BJ (cell line): ENCODE measurements around the gene ETS1. TPM values are rescaled to one million over a fixed set of nuclear protein-coding genes. Genes with fewer than 3 reads are reported as not detected.

ENCODE experiments used
- CTCF ChIA-PET: fragments of 350-600 bp; formaldehyde crosslinking; extraction: SDS; loops from one replicate; lab custom pipeline; 2021; ENCODE audit warnings: antibody characterized with exemption, inconsistent platforms; lab: Yijun Ruan, JAX
- POLR2A ChIA-PET: fragments of 300-600 bp; sonication (Branson Sonifier 250); formaldehyde crosslinking; extraction: SDS; loops from one replicate; lab custom pipeline; 2021; ENCODE audit warnings: antibody characterized with exemption; lab: Charles Lee
- DNase-seq: peaks from one replicate; pipeline ENCODE4 v3.0.0-alpha.2; 2011; ENCODE audit warnings: low read depth
- H3K27me3 ChIP-seq: 2 replicates; pipeline ENCODE4 v1.6.0; 2011; ENCODE audit warnings: low read length; ENCODE audit not compliant: control insufficient read depth, insufficient read depth
- H3K36me3 ChIP-seq: 2 replicates; pipeline ENCODE4 v1.5.1; 2011; ENCODE audit warnings: low read length; ENCODE audit not compliant: control insufficient read depth, insufficient read depth
- H3K4me3 ChIP-seq: 2 replicates; pipeline ENCODE4 v1.5.1; 2011; ENCODE audit warnings: low read depth, mild to moderate bottlenecking, control low read depth, low read length
- polyA plus RNA-seq: library from polyadenylated mRNA; depleted of rRNA; stranded (reverse); fragments of >200 nt; gene quantifications from 2 replicates; pipeline ENCODE4 v1.2.3, GENCODE V29; 2011
- TF ChIP-seq, protein P1 (sequence below): IDR thresholded peaks from 2 replicates; pipeline ENCODE4 v1.5.1; 2011; ENCODE audit warnings: low read depth, mild to moderate bottlenecking, control low read depth, inconsistent platforms, low read length, moderate library complexity; ENCODE audit not compliant: insufficient read depth

Gene ETS1
- polyA plus RNA-seq, 1 experiment, result 38.5 TPM

- H3K4me3 ChIP-seq, result no peak overlapping the region
- no peak for DNase-seq
- TF ChIP-seq, protein P1, sequence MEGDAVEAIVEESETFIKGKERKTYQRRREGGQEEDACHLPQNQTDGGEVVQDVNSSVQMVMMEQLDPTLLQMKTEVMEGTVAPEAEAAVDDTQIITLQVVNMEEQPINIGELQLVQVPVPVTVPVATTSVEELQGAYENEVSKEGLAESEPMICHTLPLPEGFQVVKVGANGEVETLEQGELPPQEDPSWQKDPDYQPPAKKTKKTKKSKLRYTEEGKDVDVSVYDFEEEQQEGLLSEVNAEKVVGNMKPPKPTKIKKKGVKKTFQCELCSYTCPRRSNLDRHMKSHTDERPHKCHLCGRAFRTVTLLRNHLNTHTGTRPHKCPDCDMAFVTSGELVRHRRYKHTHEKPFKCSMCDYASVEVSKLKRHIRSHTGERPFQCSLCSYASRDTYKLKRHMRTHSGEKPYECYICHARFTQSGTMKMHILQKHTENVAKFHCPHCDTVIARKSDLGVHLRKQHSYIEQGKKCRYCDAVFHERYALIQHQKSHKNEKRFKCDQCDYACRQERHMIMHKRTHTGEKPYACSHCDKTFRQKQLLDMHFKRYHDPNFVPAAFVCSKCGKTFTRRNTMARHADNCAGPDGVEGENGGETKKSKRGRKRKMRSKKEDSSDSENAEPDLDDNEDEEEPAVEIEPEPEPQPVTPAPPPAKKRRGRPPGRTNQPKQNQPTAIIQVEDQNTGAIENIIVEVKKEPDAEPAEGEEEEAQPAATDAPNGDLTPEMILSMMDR, result no peak
- ChIA-PET POLR2A (no interaction called here), CTCF (interaction anchor here (1.0 kb wide), 1 partner anchor 11 kb away, joined by 3 read pairs; no protein-coding TSS in a partner anchor)
- H3K27me3 ChIP-seq, result no peaks in the 10 kb centered on the region
- H3K36me3 ChIP-seq, result no peaks in the 10 kb centered on the region
Measured at GRCh38 chr11:128428935-128429334, 158.4 kb downstream of the ETS1 start.

DNA sequence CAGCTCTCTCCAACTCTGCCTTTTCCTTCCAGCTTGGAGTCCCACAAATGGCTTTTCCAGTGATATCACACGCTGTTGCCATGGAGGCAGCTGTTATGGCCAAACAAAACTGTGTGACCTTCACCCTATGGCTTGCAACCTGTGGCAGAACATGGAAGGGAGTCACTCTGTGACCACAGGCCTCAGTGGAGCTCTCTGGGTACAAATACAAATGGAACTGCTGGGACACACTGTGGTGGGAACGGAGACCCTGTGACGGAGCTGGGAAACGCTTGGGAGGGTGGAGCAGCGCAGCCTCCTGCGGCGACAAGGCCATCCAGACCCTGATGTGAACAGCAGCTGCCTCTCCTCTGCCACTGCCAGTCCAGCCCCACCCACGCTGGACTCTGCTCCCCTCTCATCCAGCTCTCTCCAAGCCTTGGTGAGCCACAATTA, 162.5 kb downstream of the ETS1 start:
- no peaks in the 10 kb centered on the region for H3K36me3 ChIP-seq
- ChIA-PET POLR2A (interaction anchor here (0.6 kb wide), 1 partner anchor 354 kb away, joined by 5 read pairs; no protein-coding TSS in a partner anchor), CTCF (interaction anchor here (0.6 kb wide), 1 partner anchor 137 kb away, joined by 4 read pairs; no protein-coding TSS in a partner anchor)
- TF ChIP-seq, protein P1, result no peak
- H3K4me3 ChIP-seq, result no peak overlapping the region
- no peaks in the 10 kb centered on the region for H3K27me3 ChIP-seq
- DNase-seq, result no peak

DNA sequence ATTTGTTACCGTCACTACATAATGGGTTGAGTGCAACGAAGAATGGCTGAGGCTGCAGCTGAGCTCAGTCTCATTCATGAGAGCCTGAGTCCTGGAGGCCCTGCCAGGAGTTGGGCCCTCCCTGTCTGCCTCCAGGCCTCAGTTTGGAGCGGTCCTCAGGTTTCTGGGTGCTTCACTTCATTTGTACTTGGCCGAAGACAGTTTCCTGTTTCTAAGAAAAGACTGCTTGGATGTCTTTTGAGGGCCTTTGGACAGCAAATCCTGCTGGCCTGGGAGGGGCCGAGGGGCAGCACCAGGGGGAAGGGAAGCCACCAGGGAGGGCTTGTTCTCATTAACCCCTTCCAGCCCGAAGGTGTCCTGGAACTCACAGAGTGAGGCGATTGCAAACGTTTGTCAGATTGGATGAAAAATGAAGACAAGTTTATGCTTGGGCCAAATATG, 163.1 kb downstream of the ETS1 start:
- ChIA-PET CTCF (interaction anchor here (0.6 kb wide), 1 partner anchor 137 kb away, joined by 4 read pairs; no protein-coding TSS in a partner anchor), POLR2A (no interaction called here)
- TF ChIP-seq, protein P1, result no peak

GRCh38 chr11:128422576-128423370, 164.6 kb downstream of the ETS1 start:
- CTCF ChIA-PET, result interaction anchor here (0.7 to 1.1 kb wide), 2 partner anchors 11 to 30 kb away, joined by 3 to 5 read pairs; no protein-coding TSS in a partner anchor
- POLR2A ChIA-PET, result no interaction called here
- no peak overlapping the region for H3K4me3 ChIP-seq
- TF ChIP-seq, protein P1, result no peak
- no peaks in the 10 kb centered on the region for H3K27me3 ChIP-seq
- no peaks in the 10 kb centered on the region for H3K36me3 ChIP-seq
- no peak for DNase-seq

More for the DNA sequence above, 163.1 kb downstream of the ETS1 start:
- Histone ChIP-seq H3K4me3 (no peak overlapping the region), H3K36me3 (no peaks in the 10 kb centered on the region), H3K27me3 (no peaks in the 10 kb centered on the region)
- no peak for DNase-seq
